GOT3 (cell line): ENCODE measurements around the gene TBC1D4.
"Not testable (repeated sequence)": the region's sequence is repeated elsewhere in the genome, so short reads cannot be mapped to it uniquely, and the experiment has no call there.

Experiments
- DNase-seq: peaks from one replicate; lab custom pipeline; 2025; ENCODE audit warnings: mixed read lengths; lab: John Stamatoyannopoulos, UW

TBC1D4 gene

DNA sequence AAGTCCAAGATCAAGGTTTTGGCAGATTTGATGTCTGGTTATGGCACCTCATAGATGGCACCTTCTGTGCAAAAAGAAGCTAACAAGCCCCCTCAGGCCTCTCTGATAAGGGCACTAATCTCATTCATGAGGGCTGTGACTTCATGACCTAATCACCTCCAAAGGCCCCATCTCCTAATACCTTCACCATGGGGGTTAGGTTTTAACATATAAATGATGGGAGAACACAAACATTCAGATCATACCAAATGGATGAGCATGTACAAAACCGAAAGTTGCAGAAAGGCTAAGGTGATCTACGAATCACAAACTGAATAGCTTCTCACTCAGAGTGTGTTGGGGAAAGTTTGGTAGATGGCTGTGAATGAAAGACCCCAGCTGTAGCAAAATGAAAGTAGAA, 217.4 kb downstream of the TBC1D4 start:
- no peak for DNase-seq

- DNase-seq, result no peak
Observed at GRCh38 chr13:75263741-75264407, 218.1 kb downstream of the TBC1D4 start.

DNA sequence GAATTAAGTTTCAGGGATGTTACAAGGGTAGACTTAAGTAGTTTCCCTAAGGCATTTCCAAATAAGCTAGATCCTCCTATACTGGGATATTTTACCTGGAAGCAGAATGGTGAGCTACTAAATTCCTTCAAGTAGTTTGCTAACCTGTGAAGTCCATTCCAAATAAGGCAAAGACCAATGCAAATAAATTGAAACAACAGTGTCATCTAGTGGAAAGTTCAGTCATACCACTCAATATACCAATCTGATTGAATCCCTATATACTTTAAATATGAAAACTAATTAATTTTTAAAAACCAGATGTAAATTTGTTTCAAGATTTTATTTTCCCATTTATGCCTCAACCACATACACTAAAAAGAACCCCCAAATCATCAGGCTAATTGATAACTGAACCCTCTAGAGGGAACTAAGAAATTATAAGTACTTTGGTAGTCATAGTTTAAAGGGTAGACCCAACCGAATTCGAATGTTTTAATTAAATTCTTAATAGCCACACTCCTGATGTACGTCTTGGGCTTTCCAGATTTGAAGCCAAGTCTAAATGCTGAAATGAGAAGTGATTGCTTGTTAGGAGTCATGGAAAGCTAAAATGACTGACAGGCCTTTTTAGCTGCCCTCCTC, 223.7 kb downstream of the TBC1D4 start:
- DNase-seq, result no peak

DNA sequence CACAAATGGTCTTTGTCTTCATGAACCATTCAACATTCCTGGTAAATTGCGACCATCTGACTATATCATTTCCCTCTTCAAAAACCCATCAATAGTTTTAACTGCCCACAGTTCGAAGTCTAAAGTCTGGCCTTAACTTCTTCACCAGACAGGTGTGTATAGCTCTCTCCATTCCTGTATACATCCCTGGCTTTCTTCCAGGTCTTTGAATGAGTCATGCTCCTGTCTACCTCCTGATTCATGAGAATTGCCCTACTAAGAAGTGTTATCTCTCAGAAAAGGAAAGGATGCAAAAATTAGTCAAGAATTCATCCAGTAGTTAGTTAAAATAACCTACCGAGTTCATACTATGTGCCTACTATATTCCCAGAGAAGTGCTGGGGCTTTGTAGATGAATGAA, 225.0 kb downstream of the TBC1D4 start:
- no peak for DNase-seq

DNA sequence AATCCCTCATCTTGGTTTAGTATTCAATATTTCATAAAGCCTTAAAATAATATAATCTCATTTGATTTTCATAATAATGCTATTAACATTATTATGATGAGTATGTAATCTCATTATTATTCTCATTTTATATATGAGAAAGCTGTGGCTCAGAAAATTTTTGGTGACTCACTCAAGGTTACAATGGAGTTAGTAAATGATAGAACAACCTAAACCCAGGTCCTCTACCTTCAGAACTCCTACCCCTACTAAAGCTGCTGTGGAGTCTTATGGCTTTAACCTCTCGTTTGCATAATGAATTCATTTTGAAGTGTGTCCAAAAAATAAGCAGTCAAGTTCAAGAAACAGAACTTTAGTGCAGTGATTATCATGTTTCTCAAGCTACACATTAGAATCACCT, 226.3 kb downstream of the TBC1D4 start:
- DNase-seq, result no peak

DNA sequence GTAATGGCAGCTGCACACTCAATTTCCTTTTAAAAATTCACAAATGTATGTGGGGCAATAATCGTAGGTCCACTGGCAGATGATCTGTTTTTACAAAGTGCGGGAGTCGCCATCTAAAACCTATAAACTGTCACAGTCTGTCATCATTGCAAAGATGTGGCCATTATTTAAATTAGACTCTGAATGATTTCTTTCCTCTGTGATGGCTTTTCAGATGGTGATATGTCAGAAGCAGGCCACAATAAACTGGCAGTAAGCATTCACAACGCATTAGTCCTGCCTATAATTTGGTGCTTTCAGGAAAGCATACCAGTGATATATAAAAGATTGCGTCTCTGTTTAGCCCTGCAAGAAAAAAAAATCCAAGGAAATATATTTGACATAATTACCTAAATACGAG, 226.8 kb downstream of the TBC1D4 start:
- DNase-seq, result no peak

GRCh38 chr13:75251188-75251587, 230.8 kb downstream of the TBC1D4 start:
- DNase-seq, result no peak

- no peak for DNase-seq
Observed at GRCh38 chr13:75250526-75251178, 231.3 kb downstream of the TBC1D4 start.

DNA sequence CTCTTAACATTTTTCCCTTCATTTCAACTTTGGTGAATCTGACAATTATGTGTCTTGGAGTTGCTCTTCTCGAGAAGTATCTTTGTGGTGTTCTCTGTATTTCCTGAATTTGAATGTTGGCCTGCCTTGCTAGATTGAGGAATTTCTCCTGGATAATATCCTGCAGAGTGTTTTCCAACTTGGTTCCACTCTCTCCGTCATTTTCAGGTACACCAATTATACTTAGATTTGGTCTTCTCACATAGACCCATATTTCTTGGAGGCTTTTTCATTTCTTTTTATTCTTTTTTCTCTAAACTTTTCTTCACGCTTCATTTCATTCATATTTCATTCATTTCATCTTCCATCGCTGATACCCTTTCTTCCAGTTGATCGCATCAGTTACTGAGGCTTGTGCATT, 236.4 kb downstream of the TBC1D4 start:
- DNase-seq, result not testable (repeated sequence)

DNA sequence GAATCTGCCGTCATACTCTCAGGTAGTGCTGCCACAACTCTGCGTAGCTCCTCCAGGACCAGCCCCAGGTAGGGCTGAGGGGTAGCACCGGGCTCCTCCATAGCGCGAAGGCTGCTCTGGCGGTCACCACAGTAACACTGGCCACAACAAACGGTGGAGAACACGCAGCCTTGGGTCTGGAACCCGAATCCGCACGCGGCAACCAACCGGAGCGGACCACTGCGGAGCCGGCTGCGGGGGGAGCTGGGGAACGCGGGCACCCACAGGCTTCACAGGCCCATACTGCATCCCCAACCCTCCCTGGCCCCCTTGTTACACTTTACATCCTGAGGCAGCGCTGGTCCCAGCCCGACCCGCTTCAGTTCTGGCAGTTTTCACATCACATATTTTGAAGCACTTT, 241.7 kb downstream of the TBC1D4 start:
- DNase-seq, result not testable (repeated sequence)

GRCh38 chr13:75236774-75237173, 245.2 kb downstream of the TBC1D4 start:
- no peak for DNase-seq
